CMK (cell line): ENCODE results near the gene SGIP1.
"Not testable (repeated sequence)": the region's sequence is repeated elsewhere in the genome, so short reads cannot be mapped to it uniquely, and the experiment has no call there.

ENCODE experiments used
- DNase-seq: peaks from one replicate; pipeline ENCODE4 v3.0.0-alpha.2; 2010; ENCODE audit warnings: low read depth

SGIP1 gene

GRCh38 chr1:66682106-66682505 is 148.2 kb downstream of the SGIP1 start:
- no peak for DNase-seq

GRCh38 chr1:66684353-66684752 is 150.4 kb downstream of the SGIP1 start:
- no peak for DNase-seq

- DNase-seq = no peak
Measured at GRCh38 chr1:66685265-66685664, 151.3 kb downstream of the SGIP1 start.

GRCh38 chr1:66685670-66686069 is 151.7 kb downstream of the SGIP1 start:
- no peak for DNase-seq

GRCh38 chr1:66686406-66686805 is 152.5 kb downstream of the SGIP1 start:
- DNase-seq = no peak

- no peak for DNase-seq
Measured at GRCh38 chr1:66687358-66687757, 153.4 kb downstream of the SGIP1 start.

- no peak for DNase-seq
Measured at GRCh38 chr1:66690666-66691381, 156.9 kb downstream of the SGIP1 start.

- DNase-seq = no peak
Measured at GRCh38 chr1:66692681-66693080, 158.7 kb downstream of the SGIP1 start.

GRCh38 chr1:66693856-66694255 is 159.9 kb downstream of the SGIP1 start:
- DNase-seq = no peak

GRCh38 chr1:66695116-66695515 is 161.2 kb downstream of the SGIP1 start:
- no peak for DNase-seq

GRCh38 chr1:66696771-66697170 is 162.8 kb downstream of the SGIP1 start:
- DNase-seq = no peak

- no peak for DNase-seq
Measured at GRCh38 chr1:66699213-66699612, 165.3 kb downstream of the SGIP1 start.

- no peak for DNase-seq
Measured at GRCh38 chr1:66704177-66704875, 170.4 kb downstream of the SGIP1 start.

- DNase-seq = no peak
Measured at GRCh38 chr1:66705110-66705509, 171.2 kb downstream of the SGIP1 start.

GRCh38 chr1:66711420-66711819 is 177.5 kb downstream of the SGIP1 start:
- DNase-seq = no peak

GRCh38 chr1:66712839-66713238 is 178.9 kb downstream of the SGIP1 start:
- DNase-seq = no peak

GRCh38 chr1:66723985-66724384 is 190.0 kb downstream of the SGIP1 start:
- DNase-seq = no peak

- peak; percentile 30 for DNase-seq
Measured at GRCh38 chr1:66725885-66726665, 192.1 kb downstream of the SGIP1 start.

- no peak for DNase-seq
Measured at GRCh38 chr1:66728021-66728420, 194.1 kb downstream of the SGIP1 start.

- not testable (repeated sequence) for DNase-seq
Measured at GRCh38 chr1:66728716-66729115, 194.8 kb downstream of the SGIP1 start.

- DNase-seq = no peak
Measured at GRCh38 chr1:66729119-66729518, 195.2 kb downstream of the SGIP1 start.

GRCh38 chr1:66729523-66729922 is 195.6 kb downstream of the SGIP1 start:
- no peak for DNase-seq

- no peak for DNase-seq
Measured at GRCh38 chr1:66730462-66730861, 196.5 kb downstream of the SGIP1 start.
